GM21367 (cell line): Measurements from ENCODE around the gene PDZD8.
"Not testable (repeated sequence)": the region's sequence is repeated elsewhere in the genome, so short reads cannot be mapped to it uniquely, and the experiment has no call there.

Experiments used
- ATAC-seq: cut with Tn5 transposase; IDR thresholded peaks from one replicate; pipeline ENCODE4 v1.9.1; 2021; ENCODE audit not compliant: unreplicated experiment

Gene PDZD8

GRCh38 chr10:117350909-117351308, 24.3 kb downstream of the PDZD8 start:
- peak; percentile 82 for ATAC-seq

DNA sequence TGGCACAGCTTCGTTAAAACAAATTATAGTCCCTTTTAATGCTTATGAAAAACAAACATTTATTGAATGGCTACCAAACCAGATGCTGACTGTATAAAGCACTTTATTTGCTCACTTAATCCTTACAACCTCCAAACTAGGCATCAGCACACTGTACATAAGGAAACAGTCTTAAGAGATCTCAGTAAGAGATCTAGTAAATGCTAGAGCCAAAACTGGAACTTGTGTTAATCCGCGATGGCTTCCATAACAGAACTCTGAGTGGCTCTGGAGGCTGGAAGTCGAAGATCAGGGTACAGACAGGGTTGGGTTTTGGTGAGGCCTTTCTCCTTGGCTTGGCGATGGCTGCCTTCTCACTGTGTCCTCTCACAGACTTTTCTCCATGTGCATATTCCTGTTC, 27.0 kb downstream of the PDZD8 start:
- ATAC-seq, result no peak

GRCh38 chr10:117346574-117346973, 28.7 kb downstream of the PDZD8 start:
- no peak for ATAC-seq

DNA sequence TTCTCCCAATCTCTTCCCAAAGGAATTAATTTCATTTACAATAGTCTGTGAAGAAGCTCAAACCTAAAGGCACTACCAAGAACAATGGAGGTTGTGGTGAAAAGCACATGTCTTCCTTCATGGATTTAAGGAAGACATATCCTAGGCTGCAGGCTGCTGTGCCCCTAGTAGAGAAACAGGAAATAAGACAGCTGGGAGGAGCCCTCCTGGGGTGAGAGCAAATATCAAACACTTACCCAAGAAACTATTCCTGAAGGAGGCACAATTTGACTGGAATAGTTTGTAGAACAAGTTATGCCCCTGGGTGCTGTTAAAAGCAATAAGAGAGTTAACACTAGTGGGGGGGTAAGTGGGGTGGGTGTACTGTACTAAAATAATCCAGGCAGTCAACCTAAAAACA, 30.1 kb downstream of the PDZD8 start:
- ATAC-seq, result no peak

DNA sequence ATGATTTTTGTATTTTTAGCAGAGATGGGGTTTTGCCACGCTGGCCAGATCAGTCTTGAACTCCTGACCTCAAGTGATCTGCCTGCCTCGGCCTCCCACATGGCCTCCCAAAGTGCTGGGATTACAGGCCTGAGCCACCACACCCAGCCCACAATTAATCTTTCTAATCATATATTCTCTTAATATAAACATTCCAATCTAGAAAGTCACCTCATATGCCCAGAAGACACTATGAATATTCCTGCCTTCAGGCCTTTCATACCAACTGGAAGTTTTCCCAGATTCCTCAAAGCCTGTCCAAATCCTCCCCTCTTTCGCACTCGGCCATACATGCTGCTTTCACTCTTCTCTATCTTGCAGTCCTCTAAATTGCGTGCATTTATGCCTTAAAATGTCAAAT, 32.6 kb downstream of the PDZD8 start:
- ATAC-seq, result no peak

GRCh38 chr10:117341061-117341460, 34.2 kb downstream of the PDZD8 start:
- ATAC-seq, result no peak

DNA sequence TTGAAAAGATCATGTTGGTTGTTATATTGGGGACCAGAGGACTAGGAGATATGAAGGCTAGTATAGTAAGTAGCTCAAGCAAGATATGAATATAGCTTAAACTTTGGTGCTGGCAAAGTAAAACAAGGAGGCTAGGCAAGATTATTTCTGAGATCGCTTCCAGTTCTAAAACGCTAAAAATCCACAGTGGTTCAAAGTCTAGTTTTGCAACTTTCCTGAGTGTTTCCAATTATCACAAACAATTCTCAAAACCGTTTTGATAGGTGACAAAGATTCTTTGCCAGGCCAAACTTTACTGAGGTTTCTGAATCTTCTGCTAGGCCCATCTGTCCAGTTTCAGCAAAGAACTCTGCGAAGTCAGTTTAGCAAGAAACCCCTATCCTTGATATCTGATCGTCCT, 35.3 kb downstream of the PDZD8 start:
- no peak for ATAC-seq

- no peak for ATAC-seq
Observed at GRCh38 chr10:117339578-117339977, 35.7 kb downstream of the PDZD8 start.

GRCh38 chr10:117334926-117335325, 40.3 kb downstream of the PDZD8 start:
- ATAC-seq, result no peak

GRCh38 chr10:117334066-117334465, 41.2 kb downstream of the PDZD8 start:
- ATAC-seq, result no peak

DNA sequence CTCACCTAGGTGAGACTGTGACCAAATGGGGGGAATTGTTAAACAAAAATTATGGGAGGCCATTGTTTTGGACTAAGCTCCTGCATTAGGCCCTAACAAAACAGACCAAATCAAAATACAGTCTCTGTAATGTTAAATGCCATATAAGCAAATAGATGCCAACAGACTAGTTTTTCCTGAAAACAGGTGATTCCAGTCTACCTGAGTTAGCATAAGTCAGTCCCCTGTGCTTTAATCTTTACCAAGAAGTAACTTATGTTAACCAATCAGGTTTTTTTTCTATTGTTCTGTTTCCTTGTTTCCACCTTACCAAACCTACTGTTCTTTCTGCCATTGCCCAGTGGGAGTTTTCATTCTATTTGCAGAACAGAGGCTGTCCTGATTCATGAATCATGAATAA, 48.0 kb downstream of the PDZD8 start:
- no peak for ATAC-seq

GRCh38 chr10:117324367-117324766, 50.9 kb downstream of the PDZD8 start:
- no peak for ATAC-seq

- no peak for ATAC-seq
Observed at GRCh38 chr10:117322260-117322659, 53.0 kb downstream of the PDZD8 start.

DNA sequence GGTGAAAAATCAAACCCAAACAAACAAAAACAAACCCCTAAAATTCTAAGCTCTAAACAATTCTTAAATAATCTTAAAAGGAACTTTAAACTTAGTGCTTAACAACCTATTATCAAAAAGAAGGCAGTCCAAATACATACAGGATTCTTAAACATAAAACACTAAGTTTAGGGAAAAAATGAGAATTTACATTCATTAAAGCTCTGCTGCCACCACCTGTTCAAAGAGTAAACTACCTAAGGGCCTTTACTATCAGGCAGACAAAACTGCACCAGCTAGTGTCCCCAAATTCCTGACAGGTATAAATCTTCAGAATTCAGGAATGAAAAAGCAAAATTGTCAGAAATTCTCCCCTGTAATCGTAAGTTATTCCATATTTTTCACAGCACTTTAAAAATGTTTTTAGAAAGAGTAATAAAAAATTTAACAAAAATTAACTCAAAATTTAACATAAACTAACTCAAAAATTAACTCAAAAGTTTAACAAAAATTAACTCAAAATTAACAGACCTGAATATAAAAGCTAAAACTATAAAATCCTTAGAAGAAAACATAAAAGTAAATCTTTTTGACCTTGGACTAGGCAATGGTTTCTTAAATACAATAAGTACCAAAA, 55.1 kb downstream of the PDZD8 start:
- ATAC-seq, result no peak

GRCh38 chr10:117318909-117319308, 56.3 kb downstream of the PDZD8 start:
- ATAC-seq, result no peak

DNA sequence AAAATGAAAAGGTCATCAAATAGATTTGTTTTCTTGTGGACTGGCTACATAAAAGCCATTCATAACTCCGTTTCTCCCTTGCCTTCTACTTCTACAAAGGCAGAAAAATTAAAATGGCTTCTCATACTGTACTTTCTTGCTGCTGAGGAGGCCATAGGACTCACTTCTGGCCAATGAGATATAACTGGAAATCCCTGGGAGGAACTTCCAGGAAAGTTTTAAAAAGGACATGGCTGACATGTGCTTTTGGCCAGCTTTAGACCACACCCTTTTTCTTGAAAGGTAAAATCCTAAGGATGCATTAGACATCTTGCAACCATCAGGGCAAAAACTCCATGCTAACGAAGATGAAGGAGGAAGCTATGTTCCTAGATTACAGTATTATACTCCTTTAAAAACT, 58.5 kb downstream of the PDZD8 start:
- no peak for ATAC-seq

GRCh38 chr10:117313641-117314040, 61.6 kb downstream of the PDZD8 start:
- ATAC-seq, result no peak

DNA sequence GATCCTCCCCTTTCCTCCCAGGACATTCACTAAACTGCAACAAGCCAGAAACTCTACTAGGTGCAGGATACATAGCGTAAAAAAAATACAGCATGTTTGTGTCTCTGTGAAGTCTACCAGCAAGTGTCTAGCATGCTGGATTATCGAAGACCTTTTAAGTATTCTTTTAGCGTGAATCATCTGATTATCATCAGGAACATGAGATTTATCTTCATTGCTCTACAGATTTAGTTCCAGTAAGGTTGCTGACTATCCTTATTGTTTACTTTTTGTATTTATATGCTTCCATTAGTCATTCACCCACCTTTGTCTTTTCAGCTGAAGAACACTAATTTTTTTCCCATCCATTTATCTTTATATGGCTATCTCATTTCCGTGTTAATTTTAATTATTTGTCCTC, 62.8 kb downstream of the PDZD8 start:
- ATAC-seq, result no peak

DNA sequence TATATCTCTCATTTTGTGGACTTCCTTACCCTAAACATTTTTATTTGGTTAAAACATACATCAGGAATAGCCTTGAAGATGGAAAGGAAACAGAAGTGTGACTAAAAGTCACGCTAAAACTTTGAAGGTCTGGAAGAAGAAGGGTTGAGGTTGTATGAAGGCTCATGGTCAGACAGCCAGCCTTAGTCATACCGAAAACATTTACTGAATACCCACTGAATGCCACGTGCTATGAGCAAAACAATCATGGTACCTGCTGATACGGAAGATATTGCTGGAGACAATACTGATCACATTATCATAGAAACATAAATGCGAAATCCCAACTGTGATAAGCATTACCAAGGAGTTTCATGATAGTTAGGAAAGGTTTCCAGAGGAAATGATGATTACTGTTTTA, 64.0 kb downstream of the PDZD8 start:
- no peak for ATAC-seq

DNA sequence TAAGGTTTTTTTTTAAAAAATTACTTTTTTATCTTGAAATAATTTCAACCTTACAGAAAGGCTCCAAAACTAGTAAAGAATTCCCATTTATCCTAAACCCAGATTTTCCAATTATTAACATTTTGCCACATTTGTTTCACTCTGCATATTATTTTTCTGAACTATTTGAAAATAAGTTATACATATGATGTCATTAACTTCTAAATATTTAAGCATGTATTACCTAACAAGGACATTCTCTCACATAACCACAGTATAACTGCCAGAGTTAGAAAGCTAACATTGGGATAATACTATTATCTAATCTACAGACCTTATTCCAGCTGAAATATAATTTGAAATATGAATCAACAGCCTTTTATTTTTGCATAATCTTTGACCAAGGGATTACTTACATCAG, 68.6 kb downstream of the PDZD8 start:
- no peak for ATAC-seq

DNA sequence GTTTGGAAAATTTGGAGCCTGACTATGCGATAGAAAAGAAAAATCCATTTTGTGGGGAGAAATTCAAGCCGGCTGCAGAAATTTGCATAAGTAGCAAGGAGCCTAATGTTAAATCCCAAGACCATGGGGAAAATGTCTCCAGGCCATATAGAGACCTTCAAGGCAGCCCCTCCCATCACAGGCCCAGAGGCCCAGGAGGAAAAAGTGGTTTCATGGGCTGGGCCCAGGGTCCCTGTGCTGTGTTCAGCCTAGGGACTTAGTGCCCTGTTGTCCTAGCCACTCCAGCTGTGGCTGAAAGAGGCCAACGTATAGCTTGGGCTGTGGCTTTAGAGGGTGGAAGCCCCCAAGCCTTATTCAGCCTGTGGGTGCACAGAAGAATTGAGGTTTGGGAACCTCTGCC, 71.8 kb downstream of the PDZD8 start:
- not testable (repeated sequence) for ATAC-seq

DNA sequence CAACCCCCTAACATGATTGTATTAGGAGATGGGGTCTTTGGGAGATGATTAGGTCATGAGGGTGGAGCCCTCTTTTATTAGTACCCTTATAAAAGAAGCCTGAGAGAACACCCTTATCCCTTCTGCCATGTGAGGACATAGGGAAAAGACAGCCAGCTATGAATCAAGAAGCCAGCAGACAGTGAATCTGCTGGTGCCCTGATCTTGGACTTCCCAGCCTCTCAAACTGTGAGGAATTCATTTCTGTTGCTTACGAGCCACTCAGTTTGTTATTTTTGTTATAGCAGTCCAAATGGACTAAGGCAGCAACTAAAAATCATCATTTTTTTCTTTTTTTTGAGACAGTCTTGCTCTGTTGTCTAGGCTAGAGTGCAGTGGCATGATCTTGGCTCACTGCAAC, 74.6 kb downstream of the PDZD8 start:
- no peak for ATAC-seq

DNA sequence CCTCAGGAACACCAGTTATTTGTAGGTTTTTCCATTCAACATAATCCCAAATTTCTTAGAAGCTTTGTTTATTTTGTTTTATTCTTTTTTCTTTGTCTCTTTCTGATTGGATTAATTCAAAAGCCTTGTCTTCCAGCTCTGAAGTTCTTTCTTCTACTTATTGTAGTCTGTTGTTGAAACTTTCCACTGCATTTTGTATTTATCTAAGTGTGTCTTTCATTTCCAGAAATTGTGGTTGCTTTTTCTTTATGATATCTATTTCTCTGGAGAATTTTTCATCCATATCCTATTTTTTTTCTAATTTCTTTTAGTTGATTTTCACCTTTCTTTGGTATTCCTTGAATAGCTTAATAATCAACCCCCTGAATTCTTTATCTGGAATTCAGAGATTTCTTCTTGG, 75.8 kb downstream of the PDZD8 start:
- ATAC-seq, result no peak

- ATAC-seq, result no peak
Observed at GRCh38 chr10:117298219-117298618, 77.0 kb downstream of the PDZD8 start.
